ENCODE results near the gene ADGRE3.
A peak's percentile ranks its signal among the peaks of the same experiment; 100 is the strongest.

ADGRE3 gene, protein sequence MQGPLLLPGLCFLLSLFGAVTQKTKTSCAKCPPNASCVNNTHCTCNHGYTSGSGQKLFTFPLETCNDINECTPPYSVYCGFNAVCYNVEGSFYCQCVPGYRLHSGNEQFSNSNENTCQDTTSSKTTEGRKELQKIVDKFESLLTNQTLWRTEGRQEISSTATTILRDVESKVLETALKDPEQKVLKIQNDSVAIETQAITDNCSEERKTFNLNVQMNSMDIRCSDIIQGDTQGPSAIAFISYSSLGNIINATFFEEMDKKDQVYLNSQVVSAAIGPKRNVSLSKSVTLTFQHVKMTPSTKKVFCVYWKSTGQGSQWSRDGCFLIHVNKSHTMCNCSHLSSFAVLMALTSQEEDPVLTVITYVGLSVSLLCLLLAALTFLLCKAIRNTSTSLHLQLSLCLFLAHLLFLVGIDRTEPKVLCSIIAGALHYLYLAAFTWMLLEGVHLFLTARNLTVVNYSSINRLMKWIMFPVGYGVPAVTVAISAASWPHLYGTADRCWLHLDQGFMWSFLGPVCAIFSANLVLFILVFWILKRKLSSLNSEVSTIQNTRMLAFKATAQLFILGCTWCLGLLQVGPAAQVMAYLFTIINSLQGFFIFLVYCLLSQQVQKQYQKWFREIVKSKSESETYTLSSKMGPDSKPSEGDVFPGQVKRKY

DNA sequence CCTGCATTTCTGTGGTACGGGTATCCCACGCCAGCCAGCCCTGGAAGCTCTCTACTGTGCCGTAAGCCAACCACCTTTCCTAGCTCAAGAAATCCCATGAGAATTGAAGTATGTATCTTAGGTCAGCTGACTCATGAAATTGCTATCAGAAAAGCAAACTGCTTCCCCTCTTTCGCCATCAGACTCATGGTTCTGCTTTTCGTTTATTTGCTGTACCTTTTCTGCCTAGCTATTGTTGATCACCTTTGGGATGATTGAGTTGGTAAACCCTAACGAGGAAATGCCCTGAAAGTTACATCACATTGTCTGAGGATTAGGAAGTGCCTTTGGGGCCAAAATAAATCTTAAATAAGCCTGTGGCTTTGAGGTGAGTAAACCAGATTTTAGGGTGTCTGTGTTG, at the start of gene ADGRE3:
Gene ADGRE3 (minus strand): TSS at position 81 of the 400 bp plus-strand sequence. CDS start 74 bp downstream, at position 7.
- DNase-seq, result no peak

DNA sequence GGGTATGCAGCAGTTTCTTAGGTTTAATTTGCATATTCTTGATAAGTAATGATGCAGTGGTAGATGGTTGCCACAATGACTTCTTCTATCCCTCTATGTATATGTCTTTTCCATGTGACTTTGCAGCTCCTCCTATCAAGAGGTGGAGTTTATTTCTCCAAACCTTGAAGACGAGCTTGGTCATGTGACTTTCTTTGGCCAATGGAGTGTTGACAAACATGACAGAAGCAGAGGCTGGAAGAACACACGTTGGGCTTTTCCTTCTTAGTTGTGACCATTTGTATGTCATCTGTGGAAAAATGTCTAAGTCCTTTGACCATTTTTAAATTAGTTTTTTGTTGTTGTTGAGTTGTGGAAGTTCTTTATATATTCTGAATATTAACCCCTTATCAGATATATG, 47.5 kb upstream of the ADGRE3 start:
- DNase-seq, result no peak

DNA sequence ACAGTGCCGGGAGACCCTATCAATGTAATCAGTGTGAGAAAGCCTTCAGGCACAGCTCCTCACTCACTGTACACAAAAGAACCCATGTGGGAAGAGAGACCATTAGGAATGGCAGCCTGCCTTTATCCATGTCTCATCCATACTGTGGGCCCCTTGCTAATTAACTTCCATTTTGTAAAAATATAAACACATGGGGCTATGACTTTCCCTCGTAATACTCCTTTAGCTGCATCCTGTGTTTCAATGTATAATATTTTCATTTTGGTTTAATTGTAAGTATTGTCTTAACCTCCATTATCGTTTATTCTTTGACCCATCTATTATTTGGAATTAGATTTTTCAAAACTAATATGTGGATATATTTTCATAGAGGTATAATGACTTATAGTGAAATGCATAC, 44.5 kb upstream of the ADGRE3 start:
- no peak for DNase-seq

DNA sequence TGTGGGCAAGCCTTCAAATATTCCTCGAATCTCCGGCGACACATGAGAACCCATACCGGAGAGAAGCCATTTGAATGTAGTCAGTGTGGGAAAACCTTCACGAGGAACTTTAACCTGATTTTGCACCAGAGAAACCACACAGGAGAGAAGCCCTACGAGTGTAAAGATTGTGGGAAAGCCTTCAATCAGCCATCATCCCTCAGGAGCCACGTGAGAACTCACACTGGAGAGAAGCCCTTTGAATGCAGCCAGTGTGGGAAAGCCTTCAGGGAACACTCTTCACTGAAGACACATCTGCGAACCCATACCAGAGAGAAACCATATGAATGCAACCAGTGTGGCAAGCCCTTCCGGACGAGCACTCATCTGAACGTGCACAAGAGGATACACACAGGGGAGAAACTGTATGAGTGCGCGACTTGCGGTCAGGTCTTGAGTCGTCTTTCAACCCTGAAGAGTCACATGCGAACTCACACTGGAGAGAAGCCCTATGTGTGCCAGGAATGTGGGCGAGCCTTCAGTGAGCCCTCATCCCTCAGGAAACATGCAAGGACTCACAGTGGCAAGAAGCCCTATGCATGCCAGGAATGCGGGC, 44.0 kb upstream of the ADGRE3 start:
- DNase-seq, result no peak

DNA sequence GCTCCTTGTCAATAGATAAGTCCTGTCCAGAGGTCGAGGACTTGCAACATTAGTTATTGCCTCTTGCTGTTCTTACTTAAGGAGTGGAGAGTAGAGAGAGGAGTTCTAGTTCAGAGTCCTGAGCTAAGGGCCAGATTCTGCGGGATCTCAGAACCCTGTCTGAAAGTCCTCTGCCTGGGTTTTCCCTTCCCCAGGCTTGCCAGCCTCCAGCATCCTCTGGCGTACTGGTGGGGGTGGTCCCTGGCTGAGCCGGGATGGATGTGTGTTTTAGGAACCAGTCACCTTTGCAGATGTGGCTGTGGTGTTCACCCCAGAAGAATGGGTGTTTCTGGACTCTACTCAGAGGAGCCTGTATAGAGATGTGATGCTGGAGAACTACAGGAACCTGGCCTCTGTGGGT, 41.2 kb upstream of the ADGRE3 start:
- no peak for DNase-seq

DNA sequence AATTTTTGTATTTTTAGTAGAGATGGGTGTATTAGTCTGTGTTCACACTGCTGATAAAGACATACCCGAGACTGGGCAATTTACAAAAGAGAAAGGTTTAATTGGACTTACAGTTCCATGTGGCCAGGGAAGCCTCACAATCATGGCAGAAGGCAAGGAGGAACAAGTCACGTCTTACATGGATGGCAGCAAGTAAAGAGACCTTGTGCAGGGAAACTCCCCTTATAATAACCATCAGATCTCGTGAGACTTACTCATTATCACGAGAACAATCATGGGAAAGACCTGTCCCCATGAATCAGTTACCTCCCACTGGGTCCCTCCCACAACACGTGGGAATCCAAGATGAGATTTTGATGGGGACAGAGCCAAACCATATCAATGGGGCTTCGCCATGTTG, 29.8 kb upstream of the ADGRE3 start:
- no peak for DNase-seq

DNA sequence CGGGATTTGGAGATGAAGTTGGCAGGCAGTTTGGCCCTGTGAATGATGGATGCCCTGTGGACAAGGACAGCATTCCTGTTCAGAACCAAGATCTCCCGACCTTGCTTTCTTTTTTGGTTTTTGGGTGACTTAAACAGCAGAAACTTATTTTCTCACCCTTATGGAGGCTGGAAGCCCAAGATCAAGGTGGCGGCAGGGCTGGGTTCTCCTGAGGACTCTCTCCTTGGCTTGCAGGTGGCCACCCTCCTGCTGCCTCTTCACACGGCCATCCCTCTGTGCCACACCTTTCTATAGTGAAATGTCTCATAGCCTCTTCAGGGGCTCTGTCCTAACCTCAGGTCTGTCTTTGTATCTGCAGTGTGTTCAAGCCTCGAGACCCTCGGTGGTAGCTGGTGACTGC, 29.2 kb upstream of the ADGRE3 start:
- DNase-seq, result no peak

DNA sequence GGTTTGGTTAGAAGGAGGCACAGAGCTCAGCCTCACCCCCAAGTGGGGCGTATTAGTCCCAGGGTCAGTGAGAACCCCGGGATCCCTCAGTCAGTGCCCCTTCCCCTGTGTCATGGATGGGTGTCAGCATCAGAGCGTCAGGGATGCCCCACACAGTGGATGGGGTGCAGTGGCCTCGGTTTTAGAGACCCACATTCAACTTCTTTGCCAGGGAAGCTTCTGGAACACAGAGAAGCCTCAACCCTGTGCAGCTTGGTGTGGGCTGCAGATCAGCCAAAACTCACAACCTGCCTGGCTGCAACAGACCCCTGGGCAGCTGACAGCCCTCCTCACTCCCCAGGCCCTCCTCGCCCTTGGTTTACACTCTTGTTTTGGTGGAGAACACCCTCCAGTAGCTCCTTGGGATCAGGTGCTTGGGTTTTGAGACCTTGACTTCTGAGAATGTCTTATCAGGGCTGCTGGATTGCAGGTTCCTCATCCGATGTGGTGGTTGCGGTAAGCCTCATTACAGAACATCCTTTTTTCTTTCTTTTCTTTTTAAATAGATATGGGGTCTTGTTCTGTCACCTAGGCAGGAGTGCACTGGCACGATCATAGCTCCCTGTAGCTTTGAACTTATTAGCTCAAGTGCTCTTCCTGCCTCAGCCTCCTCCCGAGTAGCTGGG, 26.2 kb upstream of the ADGRE3 start:
- DNase-seq, result no peak

DNA sequence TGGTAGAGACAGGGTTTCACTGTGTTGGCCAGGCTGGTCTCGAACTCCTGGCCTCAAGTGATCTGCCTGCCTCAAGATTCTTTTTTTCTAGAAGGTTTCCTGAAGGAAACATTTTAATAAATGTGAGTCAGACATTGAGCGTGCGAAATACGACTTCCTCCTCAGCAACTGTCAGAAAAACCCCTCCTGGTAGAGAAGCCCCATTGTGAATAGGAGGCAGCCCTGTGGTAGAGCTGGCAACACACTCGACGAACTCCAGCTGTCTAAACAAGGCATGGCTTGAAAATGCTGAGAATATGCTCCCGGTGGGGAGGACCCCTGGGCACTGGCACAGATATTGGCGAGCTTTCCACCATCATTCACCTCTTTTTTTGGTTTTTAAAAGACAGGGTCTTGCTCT, 25.0 kb upstream of the ADGRE3 start:
- no peak for DNase-seq

DNA sequence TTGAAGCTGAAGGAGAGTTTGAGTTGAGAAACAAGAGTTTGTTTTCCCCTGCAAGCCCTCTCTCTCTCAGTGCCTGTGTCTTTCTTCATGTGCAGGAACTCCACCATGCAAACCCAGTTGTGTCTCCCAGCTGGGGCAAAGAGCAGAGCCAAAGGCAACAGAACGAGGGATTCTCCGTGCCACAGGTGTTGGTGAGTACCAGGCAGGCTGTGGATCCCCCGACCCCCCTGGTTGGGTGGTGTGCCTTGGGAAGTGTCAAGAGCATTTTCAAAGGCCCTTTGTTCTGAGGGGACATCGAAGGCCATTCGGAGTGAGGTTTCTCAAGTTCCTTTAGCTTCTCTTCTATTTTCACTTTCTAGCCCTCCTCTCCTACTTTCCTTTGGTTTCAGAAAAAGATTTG, 20.8 kb upstream of the ADGRE3 start:
- DNase-seq, result no peak

DNA sequence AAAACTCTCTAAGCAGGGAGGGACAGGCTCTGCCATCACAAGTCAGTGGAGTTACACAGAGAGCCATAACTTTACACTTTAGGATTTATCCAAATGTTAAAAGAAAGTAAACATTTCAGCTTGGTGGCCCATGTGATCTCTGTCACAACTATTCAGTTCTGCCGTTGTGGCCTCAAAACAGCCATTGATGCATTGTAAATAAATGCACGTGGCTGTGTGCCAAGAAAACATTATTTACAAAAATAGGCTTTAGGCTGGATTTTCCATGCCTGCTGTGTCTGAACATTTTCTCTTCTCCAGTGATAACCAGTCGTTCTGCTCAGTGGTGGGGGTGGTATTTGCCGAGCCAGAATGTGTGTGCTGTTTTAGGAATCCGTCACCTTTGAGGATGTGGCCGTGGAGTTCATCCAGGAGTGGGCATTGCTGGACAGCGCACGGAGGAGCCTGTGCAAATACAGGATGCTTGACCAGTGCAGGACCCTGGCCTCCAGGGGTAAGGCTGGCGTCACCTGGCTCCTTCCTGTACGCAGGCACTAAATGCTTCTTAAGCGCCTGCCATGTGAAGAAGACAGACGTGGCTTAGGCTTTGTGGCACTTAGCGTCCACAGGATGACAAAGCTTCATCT, 20.1 kb upstream of the ADGRE3 start:
- no peak for DNase-seq

DNA sequence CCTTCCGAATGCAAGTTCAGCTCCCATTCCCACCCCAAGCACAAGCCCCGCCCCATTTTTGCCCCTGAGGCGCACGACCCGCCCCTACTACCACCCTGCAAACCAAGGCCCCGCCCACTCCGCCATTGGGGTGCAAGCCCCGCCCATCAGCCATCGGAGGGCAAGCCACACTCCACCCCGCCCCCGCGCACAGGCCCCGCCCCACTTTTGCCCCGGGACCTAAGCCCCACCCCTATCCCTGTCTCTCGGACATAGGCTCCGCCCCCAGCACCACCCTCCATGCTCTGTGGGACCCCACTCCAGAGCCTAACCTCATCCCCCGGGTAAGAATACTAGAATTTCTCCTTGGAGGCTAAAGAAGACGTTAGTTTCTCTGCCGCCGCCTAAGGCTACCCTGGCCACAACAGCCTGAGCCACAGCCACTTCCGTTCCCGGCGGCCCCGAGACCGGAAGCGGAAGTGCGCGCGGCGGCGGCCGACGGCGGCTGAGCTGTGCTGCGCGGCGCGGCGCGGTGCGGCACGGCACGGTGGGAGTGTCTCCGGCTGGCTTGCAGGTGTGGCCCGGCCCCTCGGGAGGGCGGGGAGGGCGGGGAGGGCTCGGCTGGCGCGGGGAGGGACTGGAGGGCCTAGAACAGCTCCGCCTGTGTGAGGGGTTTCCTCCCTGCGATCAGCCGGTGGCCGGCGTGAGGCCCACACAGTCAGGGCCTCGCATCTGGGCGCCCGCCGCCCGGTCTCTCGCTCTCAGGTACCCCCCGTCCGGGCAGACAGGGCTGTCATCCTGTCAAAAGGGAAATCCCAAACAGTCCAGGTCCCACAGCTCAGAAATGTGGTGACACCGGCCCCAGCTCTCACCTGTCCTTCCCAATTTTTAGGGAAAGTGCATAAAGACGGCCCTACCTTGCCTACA, 15.2 kb upstream of the ADGRE3 start, which contains the start of gene ZNF333:
Gene ZNF333 (plus strand): TSS at position 451 of the 906 bp plus-strand sequence. CDS start 3,444 bp downstream, outside the sequence.
- DNase-seq, result peak; percentile 98 to 99

DNA sequence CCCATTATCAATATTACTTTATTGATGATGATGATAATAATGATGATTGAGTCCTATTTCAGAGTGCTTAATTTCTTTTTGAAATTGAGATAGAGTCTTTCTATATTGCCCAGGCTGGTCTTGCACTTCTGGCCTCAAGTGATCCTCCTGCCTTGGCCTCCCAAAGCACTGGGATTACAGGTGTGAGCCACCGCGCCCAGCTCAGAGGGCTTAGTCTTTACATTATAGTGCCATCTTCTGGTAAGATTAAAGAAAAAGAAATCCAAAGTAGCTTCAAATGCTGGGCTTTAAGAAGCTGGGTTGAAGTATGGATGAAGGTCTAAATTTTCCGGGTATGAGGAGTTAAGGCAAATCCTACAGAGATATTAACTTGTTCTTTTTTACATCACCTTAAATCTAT, 11.8 kb upstream of the ADGRE3 start:
- DNase-seq, result peak; percentile 11

DNA sequence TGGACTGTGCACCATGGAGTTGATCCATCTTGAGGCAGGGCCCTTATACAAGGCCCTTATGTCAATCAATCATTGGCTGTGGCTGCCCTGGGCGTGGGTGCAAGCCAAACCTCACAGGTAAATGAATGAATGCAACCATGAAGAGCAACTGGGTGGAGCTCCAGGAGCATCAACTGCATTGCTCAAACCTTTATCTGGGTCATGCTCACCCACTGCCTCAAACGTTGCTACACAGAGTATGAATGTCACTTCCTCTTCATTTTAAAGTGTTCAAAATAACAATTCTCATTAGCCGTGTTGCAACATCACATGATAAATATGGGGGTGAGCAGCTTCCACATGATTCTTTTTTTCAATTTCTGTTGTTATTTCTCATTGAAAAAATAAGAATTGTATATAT, 8.8 kb upstream of the ADGRE3 start:
- no peak for DNase-seq

DNA sequence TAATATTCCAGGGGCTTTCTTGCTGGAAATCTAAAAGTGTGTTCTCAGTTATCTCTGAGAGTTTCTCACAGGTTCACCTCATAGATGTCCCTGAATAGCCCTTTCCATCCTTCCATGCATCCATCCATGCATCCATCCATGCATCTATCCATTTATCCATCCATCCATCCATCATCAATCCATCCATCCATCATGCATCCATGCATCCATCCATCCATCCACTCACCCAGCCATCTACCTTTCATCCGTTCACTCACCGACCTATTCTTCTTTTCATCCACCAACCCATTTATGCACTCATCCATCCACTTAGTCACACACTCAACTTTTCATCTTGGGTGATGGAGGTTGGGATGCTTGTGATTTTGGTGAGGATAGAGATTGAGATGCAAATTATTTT, 7.4 kb upstream of the ADGRE3 start:
- DNase-seq, result no peak

DNA sequence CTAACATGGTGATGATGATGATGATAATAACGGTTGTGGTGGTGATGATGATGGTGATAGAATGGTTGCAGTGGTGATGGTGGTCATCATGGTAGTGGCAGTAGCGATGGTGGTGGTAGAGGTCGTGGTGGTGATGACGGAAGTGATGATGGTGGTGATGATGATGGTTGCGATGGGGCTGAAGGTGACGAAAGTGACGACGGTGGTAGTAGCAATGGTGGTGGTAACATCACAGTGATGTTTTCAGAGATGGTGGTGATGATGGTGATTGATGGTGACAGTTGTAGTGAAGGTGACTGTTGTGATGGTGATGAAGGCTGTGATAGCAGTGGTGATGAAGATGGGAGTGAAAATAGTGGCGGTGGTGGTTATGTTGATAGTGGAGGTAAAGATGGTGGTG, 3.6 kb upstream of the ADGRE3 start:
- no peak for DNase-seq

DNA sequence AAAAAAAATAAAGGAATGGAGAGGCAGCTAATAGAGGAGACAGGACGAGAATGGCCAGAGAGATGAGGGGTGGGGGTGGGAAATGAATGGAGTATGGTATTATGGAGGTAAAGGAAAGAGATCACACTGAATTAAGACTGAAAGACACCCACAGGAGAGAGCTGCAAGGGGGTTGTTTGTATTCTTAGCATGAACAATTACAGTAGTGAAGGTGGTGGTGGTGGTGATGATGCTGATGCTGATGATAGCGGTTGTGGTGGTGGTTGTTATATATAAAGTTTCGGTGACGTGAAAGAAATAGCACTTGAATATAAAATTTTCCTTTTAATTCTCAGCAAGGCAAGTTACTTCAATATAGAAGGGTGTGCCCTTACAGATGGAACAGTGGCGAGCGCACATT, 2.8 kb upstream of the ADGRE3 start:
- no peak for DNase-seq

DNA sequence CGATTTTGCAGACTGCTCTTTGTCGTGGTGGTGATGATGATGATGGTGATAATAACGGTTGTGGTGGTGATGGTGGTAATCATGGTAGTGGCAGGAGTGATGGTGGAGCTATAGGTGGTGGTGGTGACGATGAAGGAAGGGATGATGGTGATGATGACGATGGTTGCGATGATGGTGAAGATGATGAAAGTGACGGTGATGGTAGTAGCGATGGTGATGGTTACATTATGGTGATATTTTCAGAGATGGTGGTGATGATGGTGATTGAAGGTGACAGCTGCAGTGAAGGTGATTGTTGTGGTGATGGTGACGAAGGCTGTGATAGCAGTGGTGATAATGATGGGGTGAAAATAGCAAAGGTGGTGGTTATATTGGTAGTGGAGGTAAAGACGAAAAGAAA, 2.1 kb upstream of the ADGRE3 start:
- DNase-seq, result no peak

DNA sequence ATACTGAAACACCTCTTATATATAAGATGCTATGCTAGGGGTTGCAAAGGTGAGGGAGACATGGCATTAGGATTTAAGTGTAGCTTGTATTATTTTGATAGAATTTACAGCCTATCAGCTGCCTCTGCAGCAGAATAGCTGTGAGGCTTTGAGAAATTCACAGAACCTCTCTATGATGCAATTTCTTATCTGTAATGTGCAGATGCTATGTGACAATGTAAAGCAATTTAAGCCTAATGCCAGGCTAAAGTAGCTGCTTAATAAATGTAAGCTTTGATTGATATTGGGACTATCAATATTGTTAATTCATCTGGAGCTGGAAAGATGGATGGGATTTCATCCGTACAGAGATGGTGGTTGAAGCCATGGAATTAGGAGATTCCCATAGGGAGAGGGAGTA, 1.6 kb downstream of the ADGRE3 start:
- DNase-seq, result no peak

DNA sequence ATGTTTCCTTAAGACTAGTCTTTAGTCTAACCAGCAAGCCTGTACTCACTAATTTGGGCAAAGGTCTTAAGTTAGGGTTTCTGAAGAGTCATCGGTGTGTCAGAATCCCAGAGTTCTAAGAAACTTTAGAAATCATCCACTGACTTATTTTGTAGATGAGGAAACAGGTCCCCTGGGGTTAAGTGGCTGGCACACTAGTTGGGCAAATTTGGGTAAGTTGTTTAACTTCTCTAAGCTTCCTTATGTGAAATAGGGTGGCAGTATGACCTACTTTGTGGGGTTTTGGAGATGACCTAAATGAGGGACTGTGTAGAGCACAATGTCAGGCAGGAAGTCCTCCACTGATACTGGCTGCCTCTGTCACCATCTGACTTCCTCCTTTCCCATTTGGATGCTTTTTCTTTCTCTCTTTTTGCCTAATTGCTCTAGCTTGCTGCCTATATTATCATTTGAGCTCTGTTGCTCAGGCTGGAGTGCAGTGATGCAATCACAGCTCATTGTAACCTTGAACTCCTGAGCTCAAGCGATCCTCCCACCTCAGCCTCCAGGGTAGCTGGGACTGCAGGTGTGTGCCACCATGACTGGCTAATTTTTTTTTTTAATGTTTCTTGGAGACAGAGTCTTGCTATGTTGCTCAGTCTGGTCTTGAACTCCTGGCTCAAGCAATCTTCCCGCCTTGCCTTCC, 2.3 kb downstream of the ADGRE3 start:
- no peak for DNase-seq

DNA sequence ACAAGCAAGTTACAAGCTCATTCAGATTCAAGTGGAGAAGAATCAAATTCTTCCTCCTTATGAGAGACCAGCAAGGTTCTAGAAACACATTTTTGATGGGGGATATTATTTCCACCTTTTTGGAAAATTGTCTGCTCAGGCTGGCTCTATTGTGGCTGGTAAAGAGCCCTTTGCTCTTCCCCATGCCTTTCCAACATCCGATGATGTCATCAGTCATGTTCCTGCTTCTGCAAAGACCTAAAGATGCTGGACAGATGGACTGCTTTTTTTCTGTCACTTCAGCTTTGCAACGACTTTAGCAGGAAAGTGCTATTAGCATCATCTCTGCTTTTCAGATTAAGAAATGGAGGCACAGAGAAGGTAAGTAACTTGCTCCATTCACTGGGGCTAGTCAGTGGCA, 4.2 kb downstream of the ADGRE3 start:
- DNase-seq, result no peak
